Endothelial cell (in vitro differentiated cells): ENCODE measurements around the gene PTPN14. TPM values are rescaled to one million over a fixed set of nuclear protein-coding genes. Genes with fewer than 3 reads are reported as not detected.
A peak's percentile ranks its signal among the peaks of the same experiment; 100 is the strongest.

Source experiments
- DNase-seq: peaks from one replicate; pipeline ENCODE4 v3.0.0; 2021; ENCODE audit warnings: low spot score
- H3K27ac Mint-ChIP-seq: one replicate; pipeline ENCODE4 v1.8.0; 2021; ENCODE audit warnings: mixed read lengths, inconsistent platforms; ENCODE audit not compliant: unreplicated experiment
- H3K27me3 Mint-ChIP-seq: one replicate; pipeline ENCODE4 v1.8.0; 2021; ENCODE audit warnings: mild to moderate bottlenecking, moderate library complexity, mixed read lengths, inconsistent platforms; ENCODE audit not compliant: unreplicated experiment
- H3K36me3 Mint-ChIP-seq: one replicate; pipeline ENCODE4 v1.8.0; 2021; ENCODE audit warnings: mild to moderate bottlenecking, low read depth, mixed read lengths, inconsistent platforms; ENCODE audit not compliant: unreplicated experiment
- H3K4me1 Mint-ChIP-seq: one replicate; pipeline ENCODE4 v1.8.0; 2021; ENCODE audit warnings: mild to moderate bottlenecking, mixed read lengths, inconsistent platforms; ENCODE audit not compliant: unreplicated experiment
- H3K4me3 Mint-ChIP-seq: one replicate; pipeline ENCODE4 v1.8.0; 2021; ENCODE audit warnings: mild to moderate bottlenecking, mixed read lengths, inconsistent platforms; ENCODE audit not compliant: unreplicated experiment
- H3K9me3 Mint-ChIP-seq: one replicate; pipeline ENCODE4 v1.8.0; 2021; ENCODE audit warnings: mixed read lengths, inconsistent platforms; ENCODE audit not compliant: unreplicated experiment
- CTCF ChIP-seq: fragments of 200-600 bp; sonication (generic); IDR thresholded peaks from one replicate; pipeline ENCODE4 v1.5.0; 2021; ENCODE audit warnings: antibody characterized with exemption; ENCODE audit not compliant: unreplicated experiment
- total RNA-seq: library from RNA; stranded (reverse); fragmentation: NEBNext Ultra II Directional; extraction: Animal tissue kit (Norgen Biotek cat#: 25700); gene quantifications from one replicate; pipeline ENCODE4 v1.2.1, GENCODE V29; 2021; ENCODE audit not compliant: unreplicated experiment

PTPN14 gene
- total RNA-seq, 1 donor from 2014 or later, result 46.3 TPM

DNA sequence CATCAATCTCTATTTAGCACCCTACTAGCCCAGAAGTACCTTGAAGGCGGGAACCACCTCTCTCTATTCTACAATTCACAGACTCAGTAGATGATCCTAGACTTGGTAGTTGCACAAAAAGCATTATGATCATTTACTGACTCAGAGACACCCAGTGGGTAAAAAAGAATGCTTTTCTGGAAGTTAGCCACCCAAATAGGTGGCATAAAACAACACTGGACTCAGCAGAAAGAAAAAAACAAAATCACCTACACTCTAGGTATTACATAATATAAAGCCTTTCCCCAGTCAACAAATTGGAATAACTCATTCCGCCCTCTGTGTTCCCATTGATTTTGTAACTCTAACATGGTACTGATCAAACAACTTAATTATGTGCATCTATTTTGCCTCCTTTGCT, 126.3 kb downstream of the PTPN14 start:
- H3K9me3 Mint-ChIP-seq, result no peaks in the 10 kb centered on the region
- DNase-seq, result no peak
- peaks cover 8% of the 10 kb centered on the region for H3K36me3 Mint-ChIP-seq
- peak overlapping the region; percentile 19 for H3K27ac Mint-ChIP-seq
- H3K4me3 Mint-ChIP-seq, result no peak overlapping the region
- peaks cover 1% of the 10 kb centered on the region for H3K27me3 Mint-ChIP-seq
- no peak for TF ChIP-seq CTCF
- H3K4me1 Mint-ChIP-seq, result peaks cover 39% of the 10 kb centered on the region

- Mint-ChIP-seq H3K27ac (peak overlapping the region; percentile 40), H3K9me3 (no peaks in the 10 kb centered on the region), H3K27me3 (peaks cover 1% of the 10 kb centered on the region), H3K4me3 (no peak overlapping the region), H3K4me1 (peaks cover 38% of the 10 kb centered on the region), H3K36me3 (peaks cover 8% of the 10 kb centered on the region)
- no peak for DNase-seq
- TF ChIP-seq CTCF, result no peak
Observed at GRCh38 chr1:214423045-214423444, 128.4 kb downstream of the PTPN14 start.

DNA sequence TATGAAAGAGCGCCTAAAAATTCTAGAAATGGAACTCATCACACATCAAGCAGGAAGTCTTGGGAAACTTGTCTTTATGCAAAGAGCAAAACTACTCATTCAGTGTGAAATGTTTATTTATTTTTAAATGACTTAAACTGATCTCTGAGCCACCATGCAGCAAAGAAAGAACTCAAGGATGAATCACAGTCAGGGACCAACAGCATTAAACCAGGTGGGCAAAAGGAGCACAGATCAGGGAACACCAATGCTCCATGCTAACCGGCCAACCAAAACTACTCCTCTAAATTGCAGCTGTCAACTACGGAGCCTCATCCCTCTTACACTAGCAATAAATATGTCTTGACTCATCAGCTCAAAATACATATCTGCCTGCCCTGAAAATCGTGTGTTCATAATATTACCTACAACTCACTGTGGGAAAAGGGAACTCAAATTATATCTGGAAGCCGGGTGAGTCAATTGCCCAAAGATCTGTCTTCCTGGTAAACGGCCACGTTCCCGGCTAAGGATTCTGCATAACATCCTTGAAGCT, 129.2 kb downstream of the PTPN14 start:
- H3K4me1 Mint-ChIP-seq, result peaks cover 31% of the 10 kb centered on the region

DNA sequence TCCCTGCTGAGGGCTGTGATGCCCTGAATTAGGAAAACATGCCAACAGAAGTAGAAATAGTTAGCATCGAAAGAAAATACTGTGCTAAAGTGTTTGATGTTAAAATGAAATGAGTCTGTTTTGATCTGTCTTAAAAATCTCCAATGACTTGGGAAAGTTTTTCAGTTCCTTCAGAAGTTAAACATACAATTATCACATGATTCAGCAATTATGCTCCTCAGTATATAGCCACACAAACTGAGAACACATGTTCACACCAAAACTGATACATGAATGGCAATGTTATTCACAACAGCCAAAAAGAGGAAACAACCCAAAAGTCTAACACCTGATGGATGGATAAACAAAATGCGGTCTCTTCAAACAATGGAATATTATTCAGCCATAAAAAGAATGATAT, 130.6 kb downstream of the PTPN14 start:
- no peak for TF ChIP-seq CTCF
- H3K36me3 Mint-ChIP-seq, result peaks cover 8% of the 10 kb centered on the region
- no peak overlapping the region for H3K27ac Mint-ChIP-seq
- no peak for DNase-seq
- no peak overlapping the region for H3K4me3 Mint-ChIP-seq
- peaks cover 31% of the 10 kb centered on the region for H3K4me1 Mint-ChIP-seq
- peaks cover 1% of the 10 kb centered on the region for H3K27me3 Mint-ChIP-seq
- no peaks in the 10 kb centered on the region for H3K9me3 Mint-ChIP-seq

More for the DNA sequence above, 129.2 kb downstream of the PTPN14 start:
- no peak for DNase-seq
- H3K27ac Mint-ChIP-seq, result peak overlapping the region; percentile 40
- H3K4me3 Mint-ChIP-seq, result no peak overlapping the region
- peaks cover 8% of the 10 kb centered on the region for H3K36me3 Mint-ChIP-seq
- no peaks in the 10 kb centered on the region for H3K9me3 Mint-ChIP-seq
- TF ChIP-seq CTCF, result no peak
- peaks cover 1% of the 10 kb centered on the region for H3K27me3 Mint-ChIP-seq

DNA sequence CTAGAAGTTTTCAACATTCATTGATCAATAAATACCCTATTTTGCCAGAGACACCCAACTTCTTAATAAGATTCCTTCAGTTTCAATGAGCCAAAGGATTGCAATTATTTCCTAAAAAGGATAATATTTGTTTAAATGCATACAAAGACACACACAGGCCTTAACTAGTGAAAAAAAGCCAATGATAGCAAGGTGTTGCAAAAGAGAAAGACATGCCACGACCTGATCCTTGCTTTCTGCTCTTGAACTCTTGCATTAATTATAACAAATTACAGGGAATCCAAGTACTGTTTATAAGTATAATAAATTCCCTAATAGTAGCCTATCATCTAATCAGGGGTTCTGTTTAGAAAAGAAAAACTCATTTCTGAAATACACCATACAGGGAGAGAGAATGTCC, 131.1 kb downstream of the PTPN14 start:
- H3K27ac Mint-ChIP-seq, result no peak overlapping the region
- DNase-seq, result no peak
- peaks cover 34% of the 10 kb centered on the region for H3K4me1 Mint-ChIP-seq
- H3K9me3 Mint-ChIP-seq, result no peaks in the 10 kb centered on the region
- TF ChIP-seq CTCF, result no peak
- H3K4me3 Mint-ChIP-seq, result no peak overlapping the region
- peaks cover 8% of the 10 kb centered on the region for H3K36me3 Mint-ChIP-seq
- peaks cover 1% of the 10 kb centered on the region for H3K27me3 Mint-ChIP-seq
